Vagina (tissue), 2 donors: ENCODE data around the gene UBE3D. TPM values are rescaled to one million over a fixed set of nuclear protein-coding genes. Genes with fewer than 3 reads are reported as not detected.

Source experiments
- DNase-seq, 2 donors: peaks; one replicate each; pipeline ENCODE4 v3.0.0-alpha.2; 2017; ENCODE audit errors: extremely low spot score in 2 of 2
- H3K27ac ChIP-seq: fragments of 200-600 bp; sonication (generic); one replicate; pipeline ENCODE4 v1.5.1; 2019
- H3K27me3 ChIP-seq: fragments of 200-600 bp; sonication (generic); one replicate; pipeline ENCODE4 v1.5.1; 2019
- H3K36me3 ChIP-seq, 2 donors: fragments of 200-600 bp; sonication (generic); one replicate each; pipeline ENCODE4 v1.5.1; 2017 to 2019
- H3K4me1 ChIP-seq: fragments of 200-600 bp; sonication (generic); one replicate; pipeline ENCODE4 v1.5.1; 2019
- H3K4me3 ChIP-seq, 2 donors: fragments of 200-600 bp; sonication (generic); 1 replicate in 1 of 2; 2 replicates in 1 of 2; pipeline ENCODE4 v1.5.1; 2016 to 2019
- H3K9me3 ChIP-seq: fragments of 200-600 bp; sonication (generic); one replicate; pipeline ENCODE4 v1.5.1; 2019
- POLR2A ChIP-seq, 2 donors: fragments of 450-650 bp; IDR thresholded peaks; one replicate each; pipeline ENCODE4 v1.6.1; 2017; ENCODE audit warnings: antibody characterized with exemption in 2 of 2, mild to moderate bottlenecking in 2 of 2, moderate library complexity in 2 of 2
- POLR2AphosphoS5 ChIP-seq, 2 donors: sonication (generic); formaldehyde crosslinking; IDR thresholded peaks; one replicate each; pipeline ENCODE4 v1.9.0; 2017; ENCODE audit warnings: antibody characterized with exemption in 2 of 2, mild to moderate bottlenecking in 2 of 2, low read depth in 1 of 2; ENCODE audit not compliant: insufficient read depth in 1 of 2
- intact Hi-C: fragments of 100-400 bp; cut with DNase I; formaldehyde crosslinking; loops from one replicate; pipeline ENCODE4 v1.15.1; 2023
- total RNA-seq: library from RNA; depleted of rRNA; stranded (reverse); fragments of >200 nt; gene quantifications from one replicate; pipeline ENCODE4 v1.2.3, GENCODE V29; 2016
- TF ChIP-seq, protein P1 (sequence below), 3 experiments: fragments of 450-650 bp in 2 of 3; fragments of 200-600 bp in 1 of 3; sonication (generic) in 1 of 3; IDR thresholded peaks; one replicate each; pipeline ENCODE4 v1.5.1; 2017 to 2019; ENCODE audit warnings: antibody characterized with exemption in 3 of 3, mild to moderate bottlenecking in 2 of 3, moderate library complexity in 2 of 3

UBE3D gene
- total RNA-seq, 1 donor from 2014 or later = 8.3 TPM

DNA sequence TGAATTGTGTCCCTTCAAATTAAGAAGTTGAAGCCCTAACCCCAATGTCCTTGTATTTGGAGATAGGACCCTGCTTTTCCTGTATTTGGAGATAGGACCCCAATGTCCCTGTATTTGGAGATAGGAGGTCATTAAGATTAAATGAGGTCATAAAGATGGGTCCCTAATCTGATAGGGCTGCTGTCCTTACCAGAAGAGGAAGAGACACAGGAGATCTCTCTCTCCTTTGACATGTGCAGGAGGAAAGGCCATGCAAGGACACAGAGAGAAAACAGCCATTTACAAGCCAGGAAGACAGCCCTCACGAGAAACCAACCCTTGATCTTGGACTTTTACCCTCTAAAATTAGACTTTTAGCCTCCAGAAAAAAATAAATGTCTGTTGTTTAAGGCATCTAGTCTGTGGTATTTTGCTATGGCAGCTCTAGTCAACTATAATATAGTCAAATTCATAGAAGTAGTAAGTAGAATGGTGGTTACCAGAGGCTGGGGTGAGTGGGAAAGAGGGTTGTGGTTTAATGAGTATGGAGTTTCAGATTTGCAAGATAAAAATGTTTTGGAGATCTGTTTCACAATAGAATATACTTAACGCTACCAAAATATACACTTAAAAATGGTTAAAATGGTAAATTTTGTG is 59.3 kb downstream of the UBE3D start:
- no peaks in the 10 kb centered on the region for H3K9me3 ChIP-seq
- intact Hi-C loops = no loop called here
- H3K36me3 ChIP-seq = no peaks in the 10 kb centered on the region
- DNase-seq = no peak
- no peak overlapping the region for H3K4me3 ChIP-seq
- no peaks in the 10 kb centered on the region for H3K27me3 ChIP-seq
- TF ChIP-seq, protein P1, sequence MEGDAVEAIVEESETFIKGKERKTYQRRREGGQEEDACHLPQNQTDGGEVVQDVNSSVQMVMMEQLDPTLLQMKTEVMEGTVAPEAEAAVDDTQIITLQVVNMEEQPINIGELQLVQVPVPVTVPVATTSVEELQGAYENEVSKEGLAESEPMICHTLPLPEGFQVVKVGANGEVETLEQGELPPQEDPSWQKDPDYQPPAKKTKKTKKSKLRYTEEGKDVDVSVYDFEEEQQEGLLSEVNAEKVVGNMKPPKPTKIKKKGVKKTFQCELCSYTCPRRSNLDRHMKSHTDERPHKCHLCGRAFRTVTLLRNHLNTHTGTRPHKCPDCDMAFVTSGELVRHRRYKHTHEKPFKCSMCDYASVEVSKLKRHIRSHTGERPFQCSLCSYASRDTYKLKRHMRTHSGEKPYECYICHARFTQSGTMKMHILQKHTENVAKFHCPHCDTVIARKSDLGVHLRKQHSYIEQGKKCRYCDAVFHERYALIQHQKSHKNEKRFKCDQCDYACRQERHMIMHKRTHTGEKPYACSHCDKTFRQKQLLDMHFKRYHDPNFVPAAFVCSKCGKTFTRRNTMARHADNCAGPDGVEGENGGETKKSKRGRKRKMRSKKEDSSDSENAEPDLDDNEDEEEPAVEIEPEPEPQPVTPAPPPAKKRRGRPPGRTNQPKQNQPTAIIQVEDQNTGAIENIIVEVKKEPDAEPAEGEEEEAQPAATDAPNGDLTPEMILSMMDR (IDR thresholded peaks at IDR 0.05) = no peak
- no peak for TF ChIP-seq POLR2AphosphoS5 (IDR thresholded peaks at IDR 0.05; ENCODE audit: insufficient read depth in 1 of 2, low read depth in 1 of 2)
- TF ChIP-seq POLR2A (IDR thresholded peaks at IDR 0.05) = no peak
- no peaks in the 10 kb centered on the region for H3K4me1 ChIP-seq
- H3K27ac ChIP-seq = no peak overlapping the region

DNA sequence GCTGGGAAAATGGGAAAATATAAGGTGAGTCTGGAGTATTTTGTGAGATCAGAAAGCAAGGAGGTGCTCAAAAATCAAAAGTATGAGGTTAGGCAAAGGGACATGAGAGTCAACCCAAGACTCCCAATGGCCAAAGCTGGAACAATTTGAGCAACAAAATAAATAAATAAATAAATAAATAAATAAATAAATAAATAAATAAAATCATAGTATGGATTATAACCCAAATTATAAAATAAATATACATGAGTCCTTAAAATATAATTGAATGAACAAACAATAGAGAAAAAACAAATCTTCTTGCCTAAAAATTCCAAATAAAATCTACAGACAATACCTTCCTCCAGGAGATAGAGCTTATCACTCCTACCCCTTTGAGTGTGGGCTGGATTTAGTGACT is 69.5 kb downstream of the UBE3D start:
- no peak for TF ChIP-seq POLR2AphosphoS5 (IDR thresholded peaks at IDR 0.05; ENCODE audit: insufficient read depth in 1 of 2, low read depth in 1 of 2)
- TF ChIP-seq, protein P1 (IDR thresholded peaks at IDR 0.05) = no peak
- no peak for DNase-seq
- Histone ChIP-seq H3K4me3 (no peak overlapping the region), H3K36me3 (no peaks in the 10 kb centered on the region), H3K27ac (no peak overlapping the region), H3K9me3 (no peaks in the 10 kb centered on the region), H3K27me3 (no peaks in the 10 kb centered on the region), H3K4me1 (no peaks in the 10 kb centered on the region)
- intact Hi-C loops = no loop called here

GRCh38 chr6:82995066-82995465 is 70.6 kb downstream of the UBE3D start:
- no peak overlapping the region for H3K4me3 ChIP-seq
- H3K4me1 ChIP-seq = no peaks in the 10 kb centered on the region
- DNase-seq = no peak
- no peak overlapping the region for H3K27ac ChIP-seq
- H3K27me3 ChIP-seq = no peaks in the 10 kb centered on the region
- TF ChIP-seq POLR2A (IDR thresholded peaks at IDR 0.05) (no peak), POLR2AphosphoS5 (IDR thresholded peaks at IDR 0.05; ENCODE audit: insufficient read depth in 1 of 2, low read depth in 1 of 2) (no peak)
- TF ChIP-seq, protein P1 (IDR thresholded peaks at IDR 0.05) = no peak
- H3K36me3 ChIP-seq = no peaks in the 10 kb centered on the region
- H3K9me3 ChIP-seq = no peaks in the 10 kb centered on the region
- intact Hi-C loops = no loop called here

- TF ChIP-seq, protein P1 (IDR thresholded peaks at IDR 0.05) = no peak
- TF ChIP-seq POLR2A (IDR thresholded peaks at IDR 0.05) (no peak), POLR2AphosphoS5 (IDR thresholded peaks at IDR 0.05; ENCODE audit: insufficient read depth in 1 of 2, low read depth in 1 of 2) (no peak)
- intact Hi-C loops = no loop called here
- no peaks in the 10 kb centered on the region for H3K27me3 ChIP-seq
- peaks cover 12% of the 10 kb centered on the region for H3K4me1 ChIP-seq
- no peak overlapping the region for H3K4me3 ChIP-seq
- no peaks in the 10 kb centered on the region for H3K9me3 ChIP-seq
- no peaks in the 10 kb centered on the region for H3K36me3 ChIP-seq
- H3K27ac ChIP-seq = no peak overlapping the region
- no peak for DNase-seq
Observed at GRCh38 chr6:82989736-82990290, 75.8 kb downstream of the UBE3D start.

DNA sequence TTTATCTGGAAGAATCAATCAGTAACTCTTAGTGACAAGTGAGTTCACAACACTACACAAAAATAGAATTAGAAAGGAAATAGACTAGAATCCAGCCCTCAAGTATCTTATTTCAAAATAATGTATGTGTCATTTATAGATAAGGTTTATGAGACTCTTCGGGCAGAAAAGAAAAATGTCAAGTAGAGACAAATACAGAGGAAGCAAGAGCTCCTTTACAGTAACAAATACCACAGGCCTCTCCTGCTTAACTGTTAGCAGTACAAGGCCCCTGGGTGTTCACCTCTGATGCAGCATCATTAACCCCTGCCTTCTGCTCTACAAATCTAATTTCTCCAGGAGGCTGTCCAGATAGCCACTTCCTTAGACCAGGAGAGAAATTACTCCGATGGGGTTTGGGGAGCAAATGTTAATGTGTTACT is 76.7 kb downstream of the UBE3D start:
- Histone ChIP-seq H3K9me3 (no peaks in the 10 kb centered on the region), H3K4me3 (no peak overlapping the region), H3K27me3 (no peaks in the 10 kb centered on the region), H3K27ac (no peak overlapping the region), H3K36me3 (no peaks in the 10 kb centered on the region), H3K4me1 (peaks cover 12% of the 10 kb centered on the region)
- no peak for TF ChIP-seq POLR2AphosphoS5 (IDR thresholded peaks at IDR 0.05; ENCODE audit: insufficient read depth in 1 of 2, low read depth in 1 of 2)
- TF ChIP-seq, protein P1 (IDR thresholded peaks at IDR 0.05) = no peak
- no peak for TF ChIP-seq POLR2A (IDR thresholded peaks at IDR 0.05)
- intact Hi-C loops = no loop called here
- DNase-seq = no peak
